A549 (cell line): ENCODE measurements around the gene PNMA6A.
"Not testable (repeated sequence)": the region's sequence is repeated elsewhere in the genome, so short reads cannot be mapped to it uniquely, and the experiment has no call there.

ENCODE experiments used
- BHLHE40 ChIP-seq: IDR thresholded peaks from 2 replicates; pipeline ENCODE4 v1.6.1; 2012; ENCODE audit warnings: low read depth, low read length, inconsistent platforms
- CBX2 ChIP-seq: fragments of 200-600 bp; sonication (generic); IDR thresholded peaks from 2 replicates; pipeline ENCODE4 v1.6.1; 2016; ENCODE audit warnings: low read depth, mild to moderate bottlenecking, borderline replicate concordance
- CEBPB ChIP-seq, 2 experiments: fragments of >200 bp in 1 of 2; sonication (Bioruptor Twin) in 1 of 2; formaldehyde crosslinking in 1 of 2; IDR thresholded peaks; 2 replicates each; pipeline ENCODE4 v1.6.1; 2012 to 2016
- EHMT2 ChIP-seq: fragments of 200-600 bp; sonication (generic); IDR thresholded peaks from 2 replicates; pipeline ENCODE4 v1.6.1; 2016; ENCODE audit warnings: antibody characterized with exemption, low read depth, mild to moderate bottlenecking, moderate library complexity
- EP300 ChIP-seq, 2 experiments: fragments of >200 bp; sonication (Bioruptor Twin); formaldehyde crosslinking; IDR thresholded peaks; 2 replicates in 1 of 2; 3 replicates in 1 of 2; pipeline ENCODE4 v1.6.1; 2016 to 2017
- JUNB ChIP-seq: fragments of >200 bp; sonication (Bioruptor Twin); formaldehyde crosslinking; IDR thresholded peaks from 2 replicates; pipeline ENCODE4 v1.6.1; 2016
- POLR2A ChIP-seq: IDR thresholded peaks from 2 replicates; pipeline ENCODE4 v1.6.1; 2012; ENCODE audit warnings: mild to moderate bottlenecking, low read length
- RCOR1 ChIP-seq: fragments of 150-350 bp; IDR thresholded peaks from 2 replicates; pipeline ENCODE4 v1.6.1; 2014; ENCODE audit warnings: antibody characterized with exemption, low read length, low read depth
- RFX5 ChIP-seq: fragments of 450-650 bp; IDR thresholded peaks from 2 replicates; pipeline ENCODE4 v1.7.1; 2014; ENCODE audit warnings: antibody characterized with exemption, mild to moderate bottlenecking, moderate library complexity
- SREBF2 ChIP-seq: fragments of 450-650 bp; IDR thresholded peaks from 2 replicates; pipeline ENCODE4 v1.6.1; 2014; ENCODE audit warnings: mild to moderate bottlenecking, moderate library complexity
- TF ChIP-seq, protein P1 (sequence below): fragments of >200 bp; sonication (Bioruptor Twin); formaldehyde crosslinking; IDR thresholded peaks from 3 replicates; pipeline ENCODE4 v1.5.1; 2016

DNA sequence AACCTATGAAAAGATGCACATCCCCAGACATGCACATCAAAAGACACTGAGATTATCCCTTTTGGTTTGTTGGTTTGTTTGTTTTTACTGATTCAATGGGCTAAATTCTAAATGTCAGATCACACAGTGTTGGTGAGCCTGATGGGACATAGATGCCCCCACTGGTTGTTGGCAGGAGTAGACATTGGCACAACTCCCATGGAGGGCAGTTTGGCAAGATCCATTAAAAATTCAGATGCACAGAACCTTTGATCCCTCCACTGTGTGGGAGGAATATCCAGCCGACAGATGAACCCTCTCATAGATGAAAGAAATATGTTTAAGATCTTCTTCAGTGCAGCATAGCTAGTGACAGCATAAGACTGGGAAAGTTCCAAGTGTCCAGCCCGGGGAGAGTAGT, 38.5 kb downstream of the PNMA6A start:
- TF ChIP-seq, protein P1, sequence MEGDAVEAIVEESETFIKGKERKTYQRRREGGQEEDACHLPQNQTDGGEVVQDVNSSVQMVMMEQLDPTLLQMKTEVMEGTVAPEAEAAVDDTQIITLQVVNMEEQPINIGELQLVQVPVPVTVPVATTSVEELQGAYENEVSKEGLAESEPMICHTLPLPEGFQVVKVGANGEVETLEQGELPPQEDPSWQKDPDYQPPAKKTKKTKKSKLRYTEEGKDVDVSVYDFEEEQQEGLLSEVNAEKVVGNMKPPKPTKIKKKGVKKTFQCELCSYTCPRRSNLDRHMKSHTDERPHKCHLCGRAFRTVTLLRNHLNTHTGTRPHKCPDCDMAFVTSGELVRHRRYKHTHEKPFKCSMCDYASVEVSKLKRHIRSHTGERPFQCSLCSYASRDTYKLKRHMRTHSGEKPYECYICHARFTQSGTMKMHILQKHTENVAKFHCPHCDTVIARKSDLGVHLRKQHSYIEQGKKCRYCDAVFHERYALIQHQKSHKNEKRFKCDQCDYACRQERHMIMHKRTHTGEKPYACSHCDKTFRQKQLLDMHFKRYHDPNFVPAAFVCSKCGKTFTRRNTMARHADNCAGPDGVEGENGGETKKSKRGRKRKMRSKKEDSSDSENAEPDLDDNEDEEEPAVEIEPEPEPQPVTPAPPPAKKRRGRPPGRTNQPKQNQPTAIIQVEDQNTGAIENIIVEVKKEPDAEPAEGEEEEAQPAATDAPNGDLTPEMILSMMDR: not testable (repeated sequence)
- not testable (repeated sequence) for TF ChIP-seq SREBF2; CBX2; CEBPB (IDR thresholded peaks at IDR 0.05); POLR2A; RFX5; EP300 (IDR thresholded peaks at IDR 0.05); BHLHE40; RCOR1; JUNB; EHMT2
